Measurements from ENCODE around the gene RHBDL3. TPM values are rescaled to one million over a fixed set of nuclear protein-coding genes. Genes with fewer than 3 reads are reported as not detected.

RHBDL3 gene
- total and polyA plus RNA-seq, 4 donors: 0.02 to 0.17 (median 0.05) TPM; not detected in 1

GRCh38 chr17:32305049-32305448 is 39.4 kb downstream of the RHBDL3 start (continued):
- TF ChIP-seq ZBTB33 (IDR thresholded peaks at IDR 0.05): no peak
- no peak for TF ChIP-seq MAX (IDR thresholded peaks at IDR 0.05)
- no peak for TF ChIP-seq RAD21 (IDR thresholded peaks at IDR 0.05)
- TF ChIP-seq HNF4A (conservative IDR thresholded peaks at IDR 0.05): no peak

- Histone ChIP-seq H3K27me3 (ENCODE audit: control insufficient read depth in 4 of 4, insufficient read depth in 4 of 4, low read length in 3 of 4) (no peaks in the 10 kb centered on the region), H3K9me3 (ENCODE audit: control insufficient read depth in 4 of 4, low read length in 3 of 4) (no peaks in the 10 kb centered on the region), H3K27ac (ENCODE audit: low read depth in 1 of 2, low read length in 2 of 2) (no peak overlapping the region), H3K36me3 (ENCODE audit: control insufficient read depth in 4 of 4, insufficient read depth in 3 of 4, low read depth in 1 of 4, low read length in 3 of 4) (no peaks in the 10 kb centered on the region), H3K4me1 (ENCODE audit: control insufficient read depth in 4 of 4, insufficient read depth in 4 of 4, low read length in 3 of 4) (no peaks in the 10 kb centered on the region), H3K4me3 (ENCODE audit: low read depth in 1 of 3, low read length in 3 of 3) (no peak overlapping the region), H3K9ac (ENCODE audit: low read depth in 1 of 2, low read length in 2 of 2) (no peak overlapping the region)
- TF ChIP-seq EGR1 (IDR thresholded peaks at IDR 0.05; ENCODE audit: low read depth in 2 of 2): no peak
- TF ChIP-seq FOXA2 (IDR thresholded peaks at IDR 0.05): no peak
- no peak for TF ChIP-seq HNF4A (conservative IDR thresholded peaks at IDR 0.05)
- TF ChIP-seq ZBTB33 (IDR thresholded peaks at IDR 0.05): no peak
- TF ChIP-seq FOXA1 (IDR thresholded peaks at IDR 0.05): no peak
- TF ChIP-seq TAF1 (conservative IDR thresholded peaks at IDR 0.05): no peak
- TF ChIP-seq RAD21 (IDR thresholded peaks at IDR 0.05): no peak
- 61% methylated on average over 4 of the region's 4 CpGs for WGBS
- no peak for DNase-seq (ENCODE audit: low spot score)
Observed at GRCh38 chr17:32307658-32308057, 42.0 kb downstream of the RHBDL3 start.

- Histone ChIP-seq H3K27ac (ENCODE audit: low read depth in 1 of 2, low read length in 2 of 2) (no peak overlapping the region), H3K4me3 (ENCODE audit: low read depth in 1 of 3, low read length in 3 of 3) (no peak overlapping the region)
- DNase-seq (ENCODE audit: low spot score): no peak
Observed at GRCh38 chr17:32311028-32311536, 45.5 kb downstream of the RHBDL3 start.

More at GRCh38 chr17:32311028-32311536, 45.5 kb downstream of the RHBDL3 start:
- TF ChIP-seq GABPA (IDR thresholded peaks at IDR 0.05 in 1 of 2, conservative IDR thresholded peaks at IDR 0.05 in 1 of 2) (no peak), RAD21 (IDR thresholded peaks at IDR 0.05) (no peak), ZBTB33 (IDR thresholded peaks at IDR 0.05) (no peak), FOXA1 (IDR thresholded peaks at IDR 0.05) (no peak), RXRA (IDR thresholded peaks at IDR 0.05) (no peak), EGR1 (IDR thresholded peaks at IDR 0.05; ENCODE audit: low read depth in 2 of 2) (no peak), YY1 (IDR thresholded peaks at IDR 0.05) (no peak), CTCF (IDR thresholded peaks at IDR 0.05; ENCODE audit: low read depth, low read length, missing input control) (no peak), ATF3 (IDR thresholded peaks at IDR 0.05) (no peak), NR2F2 (IDR thresholded peaks at IDR 0.05) (no peak), MAX (IDR thresholded peaks at IDR 0.05) (no peak), TAF1 (conservative IDR thresholded peaks at IDR 0.05) (no peak)
- no peaks in the 10 kb centered on the region for H3K9me3 ChIP-seq (ENCODE audit: control insufficient read depth in 4 of 4, low read length in 3 of 4)
- no peak overlapping the region for H3K9ac ChIP-seq (ENCODE audit: low read depth in 1 of 2, low read length in 2 of 2)
- 37% methylated on average over 9 of the region's 9 CpGs for WGBS
- no peaks in the 10 kb centered on the region for H3K4me1 ChIP-seq (ENCODE audit: control insufficient read depth in 4 of 4, insufficient read depth in 4 of 4, low read length in 3 of 4)
- H3K27me3 ChIP-seq (ENCODE audit: control insufficient read depth in 4 of 4, insufficient read depth in 4 of 4, low read length in 3 of 4): no peaks in the 10 kb centered on the region
- no peaks in the 10 kb centered on the region for H3K36me3 ChIP-seq (ENCODE audit: control insufficient read depth in 4 of 4, insufficient read depth in 3 of 4, low read depth in 1 of 4, low read length in 3 of 4)
